K562 (cell line): ENCODE measurements around the gene SUMF1. TPM values are rescaled to one million over a fixed set of nuclear protein-coding genes. Genes with fewer than 3 reads are reported as not detected.

ENCODE experiments used
- ATAC-seq: fragments of 200-7000 bp; cut with Tn5 transposase; 3 replicates; pipeline ENCODE4 v1.9.1; 2020; ENCODE audit warnings: moderate library complexity
- BruUV-seq: library from RNA; stranded (reverse); fragments of 400-500 nt; replicated peaks from 2 replicates; lab custom pipeline; 2021; lab: Mats Ljungman, UMichigan
- CTCF ChIA-PET: fragments of 300-600 bp; formaldehyde crosslinking; extraction: SDS; loops from one replicate; lab custom pipeline; 2021; ENCODE audit warnings: low intra/inter-chr PET ratio; lab: Yijun Ruan, JAX
- POLR2A ChIA-PET: fragments of 300-600, 350-650 bp; sonication (Branson Sonifier 250); formaldehyde crosslinking; extraction: SDS; loops from one replicate; lab custom pipeline; 2021; ENCODE audit warnings: antibody characterized with exemption, inconsistent platforms; lab: Yijun Ruan, JAX
- DNase-seq, 4 experiments: peaks; one replicate each; pipeline versions ENCODE4 v3.0.0 to v3.0.0-alpha.2; 2011 to 2018; ENCODE audit warnings: low spot score in 3 of 4, mixed read lengths in 3 of 4; ENCODE audit errors: extremely low read depth in 1 of 4
- FAIRE-seq: peaks from 2 replicates; lab custom pipeline; 2011; peaks lifted over from hg19 to GRCh38; lab: Jason Lieb, UNC
- H2AFZ ChIP-seq: 2 replicates; pipeline ENCODE4 v1.6.0; 2011; ENCODE audit warnings: low read depth, low read length, control low read depth, inconsistent platforms
- H3K27ac ChIP-seq: fragments of 200-600 bp; 3 replicates; pipeline ENCODE4 v1.8.0; 2011; ENCODE audit warnings: low read depth, mild to moderate bottlenecking, control low read depth, inconsistent platforms, low read length, moderate library complexity, mixed read lengths; ENCODE audit errors: extremely low read depth
- H3K27me3 ChIP-seq, 2 experiments: fragments of 300-600 bp in 1 of 2; 2 replicates in 1 of 2; 3 replicates in 1 of 2; pipeline versions ENCODE4 v1.6.0 to v1.8.0; 2011; ENCODE audit warnings: inconsistent platforms in 2 of 2, low read length in 2 of 2, mild to moderate bottlenecking in 1 of 2, mixed read lengths in 1 of 2, moderate library complexity in 1 of 2; ENCODE audit not compliant: control insufficient read depth in 2 of 2, insufficient read depth in 2 of 2
- H3K36me3 ChIP-seq: fragments of 300-600 bp; 3 replicates; pipeline ENCODE4 v1.8.0; 2011; ENCODE audit warnings: mild to moderate bottlenecking, low read length, inconsistent platforms; ENCODE audit not compliant: control insufficient read depth, insufficient read depth
- H3K4me1 ChIP-seq, 2 experiments: fragments of 200-600 bp in 1 of 2; replicated peaks in 1 of 2; 2 replicates in 1 of 2; 3 replicates in 1 of 2; pipeline versions ENCODE4 v1.5.1 to v1.8.0; 2011; ENCODE audit warnings: inconsistent platforms in 2 of 2, low read length in 2 of 2, mild to moderate bottlenecking in 1 of 2, mixed read lengths in 1 of 2, moderate library complexity in 1 of 2; ENCODE audit not compliant: control insufficient read depth in 2 of 2, insufficient read depth in 2 of 2
- H3K4me2 ChIP-seq: 2 replicates; pipeline ENCODE4 v1.6.1; 2011; ENCODE audit warnings: low read length, control low read depth, inconsistent platforms, mixed read lengths; ENCODE audit not compliant: insufficient read depth
- H3K4me3 ChIP-seq: fragments of 200-600 bp; sonication (generic), shearing (Covaris generic); 2 replicates; pipeline ENCODE4 v1.5.1; 2016; ENCODE audit warnings: control low read depth, inconsistent platforms
- H3K79me2 ChIP-seq: fragments of 200-600 bp; 3 replicates; pipeline ENCODE4 v1.8.0; 2011; ENCODE audit warnings: low read length, inconsistent platforms; ENCODE audit not compliant: control insufficient read depth, insufficient read depth
- H3K9ac ChIP-seq, 2 experiments: 2 replicates each; pipeline versions ENCODE4 v1.6.0 to v1.6.1; 2011; ENCODE audit warnings: low read depth in 2 of 2, low read length in 2 of 2, control low read depth in 1 of 2, inconsistent platforms in 1 of 2, mild to moderate bottlenecking in 1 of 2, mixed read lengths in 1 of 2; ENCODE audit not compliant: insufficient read depth in 1 of 2
- H3K9me1 ChIP-seq: one replicate; pipeline ENCODE4 v1.6.0; 2011; ENCODE audit warnings: inconsistent platforms, mild to moderate bottlenecking, low read length, moderate library complexity; ENCODE audit not compliant: control insufficient read depth, insufficient read depth
- H3K9me3 ChIP-seq: replicated peaks from 2 replicates; pipeline ENCODE4 v1.5.1; 2011; ENCODE audit warnings: low read depth, low read length, inconsistent platforms; ENCODE audit not compliant: control insufficient read depth, insufficient read depth
- H4K20me1 ChIP-seq: replicated peaks from 2 replicates; pipeline ENCODE4 v1.6.1; 2011; ENCODE audit warnings: low read length, inconsistent platforms, mixed read lengths; ENCODE audit not compliant: control insufficient read depth, insufficient read depth
- CREB1 ChIP-seq, 2 experiments: sonication (generic) in 1 of 2; formaldehyde crosslinking in 1 of 2; IDR thresholded peaks; 2 replicates each; pipeline versions ENCODE4 v1.6.1 to v1.8.0; 2012 to 2022; ENCODE audit warnings: inconsistent platforms in 1 of 2, mild to moderate bottlenecking in 1 of 2, missing genetic modification reagents in 1 of 2, moderate library complexity in 1 of 2
- CREM ChIP-seq: IDR thresholded peaks from 2 replicates; pipeline ENCODE4 v1.6.1; 2014; ENCODE audit warnings: antibody characterized with exemption, low read depth
- ETV1 ChIP-seq: fragments of 450-650 bp; conservative IDR thresholded peaks from 2 replicates; pipeline ENCODE4 v1.6.1; 2016; ENCODE audit warnings: missing genetic modification characterization, control low read depth, low read depth, missing compliant biosample characterization
- FOSL1 ChIP-seq: fragments of 200-800 bp; sonication (Bioruptor generic); conservative IDR thresholded peaks from 2 replicates; pipeline ENCODE4 v1.6.1; 2016; ENCODE audit warnings: missing genetic modification characterization, missing compliant biosample characterization
- FOXK2 ChIP-seq, 2 experiments: fragments of 450-650 bp; IDR thresholded peaks in 1 of 2; conservative IDR thresholded peaks in 1 of 2; 2 replicates each; pipeline ENCODE4 v1.6.1; 2016; ENCODE audit warnings: low read depth in 2 of 2, mild to moderate bottlenecking in 1 of 2
- FOXM1 ChIP-seq, 2 experiments: fragments of 450-650 bp in 1 of 2; sonication (generic) in 1 of 2; formaldehyde crosslinking in 1 of 2; IDR thresholded peaks; 2 replicates each; pipeline versions ENCODE4 v1.6.1 to v1.9.0; 2017 to 2022; ENCODE audit warnings: low read depth in 2 of 2, mild to moderate bottlenecking in 2 of 2, missing genetic modification reagents in 1 of 2, moderate library complexity in 1 of 2
- FOXO4 ChIP-seq: fragments of 450-650 bp; formaldehyde crosslinking; IDR thresholded peaks from 2 replicates; pipeline ENCODE4 v1.4.0; 2020; ENCODE audit warnings: mild to moderate bottlenecking, moderate library complexity
- KDM1A ChIP-seq, 2 experiments: fragments of 450-650 bp; IDR thresholded peaks; 2 replicates each; pipeline ENCODE4 v1.6.1; 2016; ENCODE audit warnings: mild to moderate bottlenecking in 2 of 2
- SPI1 ChIP-seq: IDR thresholded peaks from 2 replicates; pipeline ENCODE4 v1.6.1; 2011; ENCODE audit warnings: low read depth, low read length, control low read depth, borderline replicate concordance
- SRF ChIP-seq, 2 experiments: fragments of 250-450, 450-650 bp in 1 of 2; sonication (Bioruptor Pico) in 1 of 2; sonication (generic) in 1 of 2; formaldehyde crosslinking; IDR thresholded peaks; 2 replicates each; pipeline versions ENCODE4 v1.5.0 to v1.5.1; 2020 to 2022; ENCODE audit warnings: mild to moderate bottlenecking in 1 of 2, missing genetic modification reagents in 1 of 2
- TAL1 ChIP-seq: fragments of 450-650 bp; IDR thresholded peaks from 2 replicates; pipeline ENCODE4 v1.6.1; 2016; ENCODE audit warnings: mild to moderate bottlenecking
- TEAD1 ChIP-seq, 2 experiments: fragments of 450-650 bp in 1 of 2; sonication (generic) in 1 of 2; formaldehyde crosslinking; IDR thresholded peaks; 2 replicates each; pipeline versions ENCODE4 v1.4.0 to v1.8.0; 2020 to 2022; ENCODE audit warnings: mild to moderate bottlenecking in 2 of 2, missing genetic modification reagents in 1 of 2
- TEAD4 ChIP-seq, 2 experiments: sonication (generic) in 1 of 2; formaldehyde crosslinking in 1 of 2; IDR thresholded peaks; 2 replicates each; pipeline versions ENCODE4 v1.6.1 to v1.8.0; 2012 to 2022; ENCODE audit warnings: borderline replicate concordance in 1 of 2, inconsistent platforms in 1 of 2, low read length in 1 of 2, mild to moderate bottlenecking in 1 of 2, missing genetic modification reagents in 1 of 2
- ZC3H11A ChIP-seq: IDR thresholded peaks from 2 replicates; pipeline ENCODE4 v1.6.1; 2012; ENCODE audit warnings: low read depth, low read length, improper control_type of control experiment
- ZNF197 ChIP-seq: fragments of 200-800 bp; sonication (Bioruptor generic); IDR thresholded peaks from 2 replicates; pipeline ENCODE4 v1.6.1; 2016; ENCODE audit warnings: low read depth, missing genetic modification characterization, missing compliant biosample characterization
- ZNF431 ChIP-seq: sonication (generic); formaldehyde crosslinking; IDR thresholded peaks from 2 replicates; pipeline ENCODE4 v1.8.0; 2022; ENCODE audit warnings: mild to moderate bottlenecking, missing genetic modification reagents
- ZNF77 ChIP-seq: fragments of 250-450 bp; sonication (Bioruptor Pico); IDR thresholded peaks from 2 replicates; pipeline ENCODE4 v1.5.0; 2020
- whole genome bisulfite sequencing: fragments of 100-300 bp; shearing (Covaris generic); methylation state at CpG from one replicate; pipeline ENCODE4 v1.1.6; 2016; ENCODE audit warnings: low coverage, mixed read lengths; ENCODE audit not compliant: insufficient coverage; ENCODE audit errors: missing lambda C conversion rate; 5-methylcytosine and 5-hydroxymethylcytosine counted together
- in situ Hi-C: fragments of 300-500 bp; cut with MboI; formaldehyde crosslinking; loops from 4 replicates; pipeline ENCODE4 v1.15.0; 2018; ENCODE audit warnings: inconsistent platforms, mixed read lengths
- intact Hi-C: fragments of 100-400 bp; cut with micrococcal nuclease; formaldehyde crosslinking; loops from 2 replicates; pipeline ENCODE4 v1.14.2; 2022
- polyA plus RNA-seq, 8 experiments: library from polyadenylated mRNA; depleted of rRNA in 4 of 8; stranded (reverse) in 5 of 8; unstranded in 3 of 8; fragments of >200 nt; fragmentation: Nextera tagmentation in 2 of 8; fragmentation: Illumina TruSeq in 1 of 8; extraction: Ambion mirVana in 2 of 8; extraction: Trizol in 1 of 8; gene quantifications; 2 replicates each; pipeline versions ENCODE4 v1.2.1 to v1.2.3, GENCODE V29; 2011 to 2014; ENCODE audit warnings: inconsistent platforms in 1 of 8, missing spikeins in 1 of 8
- total RNA-seq, 7 experiments: library from RNA; depleted of rRNA in 6 of 7; stranded (reverse); fragments of >200 nt in 6 of 7; fragmentation: Illumina TruSeq in 2 of 7; extraction: Trizol in 2 of 7; gene quantifications; 2 replicates each; pipeline versions ENCODE4 v1.2.1 to v1.2.3, GENCODE V29; 2011 to 2021; ENCODE audit warnings: low replicate concordance in 1 of 7

Gene SUMF1
- total and polyA plus RNA-seq, 9 of the 15 experiments (the other 6 are each of a cell fraction or from before 2014, with no cell fraction given), result 1.3 to 7.4 (median 4.2) TPM

- TF ChIP-seq ETV1 (tag) (peak; percentile 54), CREB1 (IDR thresholded peaks at IDR 0.05) (no peak), CREB1 (CRISPR knock-in tag; IDR thresholded peaks at IDR 0.05) (no peak), FOSL1 (tag) (peak; percentile 67), TEAD1 (CRISPR knock-in tag; IDR thresholded peaks at IDR 0.05) (no peak)
Observed at GRCh38 chr3:4495294-4496086, 28.4 kb upstream of the SUMF1 start (continued).

- POLR2A ChIA-PET, result interaction anchor here (0.5 to 5.3 kb wide), 24 partner anchors 10 to 557 kb away, joined by 3 to 220 read pairs (median 7); partner anchors contain the start of gene SUMF1
- peaks cover 17 to 25% of the 10 kb centered on the region in 2 experiments for H3K4me1 ChIP-seq
- peak in 1 of 4 experiments; percentile 34 for DNase-seq
- peaks cover 4% of the 10 kb centered on the region for H3K9me1 ChIP-seq
- H3K4me2 ChIP-seq, result peak overlapping the region; percentile 92
- WGBS, result 0% methylated on average over 4 of the region's 4 CpGs
- H3K36me3 ChIP-seq, result peaks cover 2% of the 10 kb centered on the region; the same call in 1 of the 3 replicates
- intact Hi-C loops (loop anchor here (1.0 kb wide), 2 partner anchors 38 to 76 kb away; no protein-coding TSS in a partner anchor), in situ Hi-C loops (no loop called here)
- FAIRE-seq, result peak; percentile 42
- H4K20me1 ChIP-seq, result no peaks in the 10 kb centered on the region
- no peaks in the 10 kb centered on the region for H3K27me3 ChIP-seq
- peak overlapping the region; percentile 94 for H2AFZ ChIP-seq
- no peak for ATAC-seq
- peaks cover 17% of the 10 kb centered on the region; the same call in 2 of the 3 replicates for H3K79me2 ChIP-seq
- peak overlapping the region; percentile 61 for H3K4me3 ChIP-seq
- H3K9me3 ChIP-seq, result no peaks in the 10 kb centered on the region
- H3K27ac ChIP-seq, result peak overlapping the region; percentile 7; the same call in 1 of the 3 replicates
- H3K9ac ChIP-seq, result peak overlapping the region; percentile 53 to 57; a peak in 3 of 4 replicates
- CTCF ChIA-PET, result no interaction called here
- BruUV-seq, result no TSS peak
- TF ChIP-seq ZC3H11A, result 0 out of 2 replicates have a peak, but pooled peaks have one; percentile 27
- 0 out of 2 replicates have a peak, but pooled peaks have one; percentile 3 for TF ChIP-seq TEAD4 (IDR thresholded peaks at IDR 0.05; ENCODE audit: low read length)
- no peak for TF ChIP-seq TEAD4 (CRISPR knock-in tag; IDR thresholded peaks at IDR 0.05; ENCODE audit: borderline replicate concordance)
- peak; percentile 91 for TF ChIP-seq SPI1
- no peak for TF ChIP-seq KDM1A (IDR thresholded peaks at IDR 0.05)
- TF ChIP-seq FOXK2 (conservative IDR thresholded peaks at IDR 0.05 in 1 of 2, IDR thresholded peaks at IDR 0.05 in 1 of 2; ENCODE audit: low read depth in 2 of 2), result peak in 1 of 2 experiments; percentile 30; a peak in 1 of 4 replicates
- no peak for TF ChIP-seq ZNF431
- no peak for TF ChIP-seq ZNF197
- 0 out of 2 replicates have a peak, but pooled peaks have one; percentile 1 for TF ChIP-seq CREM
- 0 out of 2 replicates have a peak, but pooled peaks have one; percentile 2 for TF ChIP-seq FOXM1 (IDR thresholded peaks at IDR 0.05; ENCODE audit: low read depth)
- no peak for TF ChIP-seq FOXM1 (CRISPR knock-in tag; IDR thresholded peaks at IDR 0.05; ENCODE audit: low read depth)
- TF ChIP-seq FOXO4 (CRISPR knock-in tag), result no peak
- no peak for TF ChIP-seq ZNF77 (CRISPR knock-in tag)
- peak in 1 of 2 experiments; percentile 63; a peak in 1 of 4 replicates for TF ChIP-seq SRF (CRISPR knock-in tag; IDR thresholded peaks at IDR 0.05)
- TF ChIP-seq TAL1, result 0 out of 2 replicates have a peak, but pooled peaks have one; percentile 2
Observed at GRCh38 chr3:4494895-4495264, 27.8 kb upstream of the SUMF1 start.
